SW480 (cell line): Measurements from ENCODE around the gene GALT.

Experiments used
- DNase-seq: peaks from one replicate; pipeline ENCODE4 v3.0.0-alpha.2; 2016; ENCODE audit warnings: low spot score

GALT gene

GRCh38 chr9:34684145-34684544, 37.7 kb downstream of the GALT start:
- DNase-seq: no peak

GRCh38 chr9:34684816-34685215, 38.3 kb downstream of the GALT start:
- DNase-seq: no peak

GRCh38 chr9:34685591-34685990, 39.1 kb downstream of the GALT start:
- DNase-seq: no peak

GRCh38 chr9:34686231-34686630, 39.8 kb downstream of the GALT start:
- DNase-seq: no peak

GRCh38 chr9:34686732-34687131, 40.3 kb downstream of the GALT start:
- no peak for DNase-seq

- no peak for DNase-seq
Observed at GRCh38 chr9:34687276-34688030, 41.0 kb downstream of the GALT start.

GRCh38 chr9:34688329-34689115, 42.0 kb downstream of the GALT start:
- no peak for DNase-seq

- DNase-seq: no peak
Observed at GRCh38 chr9:34689116-34689470, 42.6 kb downstream of the GALT start.

- no peak for DNase-seq
Observed at GRCh38 chr9:34689512-34689911, 43.0 kb downstream of the GALT start.

GRCh38 chr9:34690983-34691935, 44.8 kb downstream of the GALT start, which contains the start of gene CCL19:
CCL19 (minus strand) TSS chr9:34691276; CDS start chr9:34691139, 137 bp downstream.
- no peak for DNase-seq

GRCh38 chr9:34691936-34692315, 45.5 kb downstream of the GALT start:
- DNase-seq: no peak

- no peak for DNase-seq
Observed at GRCh38 chr9:34693560-34693959, 47.1 kb downstream of the GALT start.

- DNase-seq: no peak
Observed at GRCh38 chr9:34694811-34695210, 48.3 kb downstream of the GALT start.
